NT2/D1 (cell line): Measurements from ENCODE around the gene DDX28.

ENCODE experiments used
- DNase-seq: peaks from one replicate; pipeline ENCODE4 v3.0.0-alpha.2; 2011; ENCODE audit warnings: low read depth, low spot score
- H3K27me3 ChIP-seq: 2 replicates; pipeline ENCODE4 v1.6.0; 2011; ENCODE audit warnings: mild to moderate bottlenecking; ENCODE audit not compliant: insufficient read length, insufficient read depth
- H3K36me3 ChIP-seq: 2 replicates; pipeline ENCODE4 v1.6.1; 2011; ENCODE audit warnings: mild to moderate bottlenecking, low read length, mixed read lengths; ENCODE audit not compliant: insufficient read depth, insufficient read length
- H3K4me1 ChIP-seq: 2 replicates; pipeline ENCODE4 v1.5.1; 2011; ENCODE audit not compliant: insufficient read depth, insufficient read length
- H3K4me3 ChIP-seq: 2 replicates; pipeline ENCODE4 v1.5.1; 2011; ENCODE audit warnings: low read depth; ENCODE audit not compliant: insufficient read length
- H3K9ac ChIP-seq: 2 replicates; pipeline ENCODE4 v1.6.0; 2011; ENCODE audit warnings: low read depth; ENCODE audit not compliant: insufficient read length
- H3K9me3 ChIP-seq: 2 replicates; pipeline ENCODE4 v1.5.1; 2011; ENCODE audit warnings: mild to moderate bottlenecking, low read length; ENCODE audit not compliant: insufficient read depth
- SUZ12 ChIP-seq: IDR thresholded peaks from 2 replicates; pipeline ENCODE4 v1.6.1; 2011; ENCODE audit not compliant: insufficient read length, insufficient read depth; ENCODE audit errors: extremely low read depth
- YY1 ChIP-seq: IDR thresholded peaks from 2 replicates; pipeline ENCODE4 v1.6.1; 2011; ENCODE audit not compliant: insufficient read length, insufficient read depth
- ZNF274 ChIP-seq: IDR thresholded peaks from 2 replicates; pipeline ENCODE4 v1.6.1; 2011; ENCODE audit warnings: mild to moderate bottlenecking, low read depth, low read length

DDX28 gene

GRCh38 chr16:68068926-68069325 is 45.9 kb upstream of the DDX28 start:
- no peak for DNase-seq
- peaks cover 3% of the 10 kb centered on the region for H3K4me1 ChIP-seq
- no peaks in the 10 kb centered on the region for H3K27me3 ChIP-seq
- TF ChIP-seq SUZ12 = no peak
- no peak for TF ChIP-seq ZNF274
- no peak for TF ChIP-seq YY1
- no peak overlapping the region for H3K9ac ChIP-seq
- no peaks in the 10 kb centered on the region for H3K9me3 ChIP-seq
- peaks cover 67% of the 10 kb centered on the region for H3K36me3 ChIP-seq
- H3K4me3 ChIP-seq = no peak overlapping the region

GRCh38 chr16:68066763-68067162 is 43.7 kb upstream of the DDX28 start:
- H3K36me3 ChIP-seq = peaks cover 59% of the 10 kb centered on the region
- no peak for TF ChIP-seq YY1
- no peak for TF ChIP-seq ZNF274
- no peak for TF ChIP-seq SUZ12
- H3K4me1 ChIP-seq = peaks cover 3% of the 10 kb centered on the region
- no peak overlapping the region for H3K4me3 ChIP-seq
- no peak for DNase-seq
- no peak overlapping the region for H3K9ac ChIP-seq
- H3K9me3 ChIP-seq = no peaks in the 10 kb centered on the region
- H3K27me3 ChIP-seq = no peaks in the 10 kb centered on the region

GRCh38 chr16:68065716-68066305 is 42.8 kb upstream of the DDX28 start:
- no peak overlapping the region for H3K4me3 ChIP-seq
- H3K36me3 ChIP-seq = peaks cover 57% of the 10 kb centered on the region
- DNase-seq = no peak
- peaks cover 3% of the 10 kb centered on the region for H3K4me1 ChIP-seq
- TF ChIP-seq ZNF274 (no peak), YY1 (no peak), SUZ12 (no peak)
- no peaks in the 10 kb centered on the region for H3K27me3 ChIP-seq
- no peak overlapping the region for H3K9ac ChIP-seq
- no peaks in the 10 kb centered on the region for H3K9me3 ChIP-seq

GRCh38 chr16:68064791-68065365 is 41.8 kb upstream of the DDX28 start:
- Histone ChIP-seq H3K4me3 (no peak overlapping the region), H3K27me3 (no peaks in the 10 kb centered on the region), H3K9ac (peak overlapping the region; percentile 53), H3K36me3 (peaks cover 56% of the 10 kb centered on the region), H3K9me3 (no peaks in the 10 kb centered on the region), H3K4me1 (peaks cover 3% of the 10 kb centered on the region)
- TF ChIP-seq ZNF274 (no peak), SUZ12 (no peak), YY1 (no peak)
- no peak for DNase-seq

- H3K9ac ChIP-seq = no peak overlapping the region
- TF ChIP-seq YY1 (no peak), ZNF274 (no peak), SUZ12 (no peak)
- H3K27me3 ChIP-seq = no peaks in the 10 kb centered on the region
- DNase-seq = no peak
- peaks cover 57% of the 10 kb centered on the region for H3K36me3 ChIP-seq
- H3K9me3 ChIP-seq = no peaks in the 10 kb centered on the region
- H3K4me1 ChIP-seq = peaks cover 3% of the 10 kb centered on the region
- no peak overlapping the region for H3K4me3 ChIP-seq
Observed at GRCh38 chr16:68062910-68063393, 39.9 kb upstream of the DDX28 start.

GRCh38 chr16:68061396-68061795 is 38.4 kb upstream of the DDX28 start:
- H3K9ac ChIP-seq = no peak overlapping the region

GRCh38 chr16:68059804-68060203 is 36.8 kb upstream of the DDX28 start:
- H3K9ac ChIP-seq = no peak overlapping the region
- H3K9me3 ChIP-seq = no peaks in the 10 kb centered on the region
- DNase-seq = no peak
- no peaks in the 10 kb centered on the region for H3K27me3 ChIP-seq
- no peak overlapping the region for H3K4me3 ChIP-seq
- H3K4me1 ChIP-seq = peaks cover under 1% of the 10 kb centered on the region
- TF ChIP-seq ZNF274 (no peak), SUZ12 (no peak), YY1 (no peak)
- peaks cover 62% of the 10 kb centered on the region for H3K36me3 ChIP-seq

More at GRCh38 chr16:68061396-68061795, 38.4 kb upstream of the DDX28 start:
- TF ChIP-seq SUZ12 (no peak), ZNF274 (no peak), YY1 (no peak)
- Histone ChIP-seq H3K36me3 (peaks cover 54% of the 10 kb centered on the region), H3K4me3 (no peak overlapping the region), H3K9me3 (no peaks in the 10 kb centered on the region), H3K27me3 (no peaks in the 10 kb centered on the region), H3K4me1 (peaks cover 3% of the 10 kb centered on the region)
- no peak for DNase-seq

GRCh38 chr16:68055395-68055794 is 32.4 kb upstream of the DDX28 start:
- Histone ChIP-seq H3K4me3 (no peak overlapping the region), H3K9ac (no peak overlapping the region), H3K36me3 (peaks cover 56% of the 10 kb centered on the region), H3K9me3 (no peaks in the 10 kb centered on the region), H3K4me1 (no peaks in the 10 kb centered on the region), H3K27me3 (no peaks in the 10 kb centered on the region)
- no peak for TF ChIP-seq SUZ12
- no peak for TF ChIP-seq ZNF274
- TF ChIP-seq YY1 = no peak
- DNase-seq = no peak
